Effector CD8-positive, alpha-beta T cell (primary cell): ENCODE data around the gene KLHL22.

Source experiments
- DNase-seq: peaks from one replicate; lab custom pipeline; 2025; lab: John Stamatoyannopoulos, UW

The KLHL22 gene

GRCh38 chr22:20432244-20432686, 63.3 kb downstream of the KLHL22 start:
- DNase-seq = no peak

DNA sequence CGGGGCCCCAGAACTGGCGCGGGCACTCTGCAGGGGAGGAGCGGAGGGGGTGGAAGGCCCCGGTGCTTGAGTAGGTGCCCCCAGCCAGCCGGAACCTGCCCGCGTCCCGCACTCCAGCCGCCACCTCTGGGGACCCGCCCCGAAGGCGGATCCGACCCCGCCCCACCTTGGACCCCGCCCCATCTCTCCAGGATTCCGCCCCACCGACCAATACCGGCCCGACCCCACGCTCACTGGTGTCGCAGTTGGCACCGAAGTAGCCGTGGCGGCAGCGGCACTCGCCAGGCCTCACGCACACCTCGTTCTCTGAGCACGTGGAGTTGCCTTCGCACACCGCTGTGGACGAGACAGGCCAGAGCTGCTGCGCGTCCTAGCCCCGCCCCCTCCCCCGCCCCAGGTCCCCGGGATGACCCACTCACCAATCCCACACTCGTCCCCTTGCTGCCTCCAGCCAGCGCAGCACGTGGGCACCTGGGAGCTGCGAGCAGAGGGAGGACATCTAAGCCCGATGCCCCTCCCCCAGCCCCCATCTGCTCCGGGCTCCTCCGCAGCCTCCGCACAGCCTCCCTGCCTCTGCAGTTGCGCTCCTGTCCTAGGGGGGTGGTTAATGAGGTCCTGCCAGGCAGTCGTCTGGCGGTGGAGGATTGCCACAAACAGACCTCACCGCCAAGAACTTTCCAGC, 63.9 kb downstream of the KLHL22 start:
- DNase-seq = no peak

GRCh38 chr22:20430720-20431510, 64.7 kb downstream of the KLHL22 start:
- DNase-seq = no peak

DNA sequence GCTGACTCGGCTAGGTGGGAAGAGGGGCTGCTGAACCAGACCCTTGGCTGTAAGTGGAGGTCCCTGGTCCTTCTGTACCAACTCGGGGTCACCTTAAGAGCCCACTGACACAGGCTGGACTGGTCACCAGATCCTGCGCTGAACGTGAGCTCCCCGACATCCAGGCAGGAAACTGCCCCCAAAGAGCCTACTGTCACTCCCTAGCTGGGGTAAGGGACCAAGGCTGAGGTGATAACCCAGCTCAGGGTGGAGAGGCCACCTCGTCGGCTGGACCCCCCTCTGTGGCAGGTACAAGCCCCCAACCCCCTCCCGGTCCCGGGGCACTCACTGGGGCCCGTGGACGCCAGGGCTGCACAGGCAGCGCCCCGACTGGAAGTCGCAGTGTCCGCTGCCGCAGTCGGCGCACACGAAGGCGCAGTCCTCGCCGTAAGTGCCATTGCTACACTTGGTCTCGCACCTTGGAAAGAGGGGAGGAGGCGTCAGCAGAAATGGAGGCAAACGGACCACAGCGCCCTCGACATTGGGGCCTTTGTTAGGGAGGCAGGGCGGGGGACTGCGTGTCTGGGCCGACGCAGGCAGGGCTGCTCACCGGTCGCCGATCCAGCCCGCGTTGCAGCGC, 65.4 kb downstream of the KLHL22 start:
- no peak for DNase-seq

DNA sequence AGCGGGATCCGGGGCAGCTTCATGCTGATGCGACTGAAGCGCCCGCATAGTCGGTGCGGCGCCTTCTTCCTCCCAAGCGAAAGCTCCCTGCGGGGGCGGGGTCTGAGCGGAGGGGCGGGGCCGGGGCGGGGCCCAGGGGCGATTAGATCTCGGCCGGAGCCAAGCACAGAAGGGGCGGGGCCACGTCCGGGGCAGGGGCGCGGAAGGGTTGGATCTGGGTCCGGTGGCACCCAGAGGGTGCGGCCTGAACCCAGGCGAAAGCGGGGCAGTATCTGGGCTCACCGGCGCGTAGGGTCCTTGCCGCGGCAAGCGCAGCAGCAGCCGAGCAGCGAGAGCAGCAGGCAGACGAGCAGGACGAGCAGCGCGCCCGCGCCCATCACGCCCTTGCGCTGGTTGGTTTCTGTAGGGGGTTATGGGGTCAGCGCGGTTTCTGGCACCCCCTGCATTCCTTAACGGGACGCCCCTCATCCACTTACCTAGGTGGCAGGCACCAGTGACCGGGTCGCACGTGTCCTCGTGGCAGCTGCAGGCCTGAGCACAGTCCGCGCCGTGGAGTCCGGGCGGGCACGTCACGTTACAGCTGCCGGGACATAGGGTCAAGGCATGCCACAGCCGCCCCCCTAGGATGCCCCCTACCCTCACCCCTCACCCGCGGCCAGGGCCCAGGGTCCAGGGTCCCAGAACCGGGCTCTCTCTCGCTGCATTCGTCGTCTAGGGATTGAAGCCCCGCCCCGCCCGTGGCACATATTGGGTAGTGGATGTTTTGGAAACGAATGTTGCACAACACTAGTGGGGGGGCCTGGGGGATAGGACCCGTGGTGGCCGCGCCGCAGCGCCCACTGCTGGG, 66.1 kb downstream of the KLHL22 start:
- DNase-seq = peak; percentile 80

GRCh38 chr22:20428496-20429253, 66.9 kb downstream of the KLHL22 start:
- no peak for DNase-seq

- no peak for DNase-seq
Observed at GRCh38 chr22:20427945-20428417, 67.6 kb downstream of the KLHL22 start.

GRCh38 chr22:20427104-20427944, 68.3 kb downstream of the KLHL22 start:
- DNase-seq = no peak

- DNase-seq = no peak
Observed at GRCh38 chr22:20426259-20426615, 69.4 kb downstream of the KLHL22 start.

DNA sequence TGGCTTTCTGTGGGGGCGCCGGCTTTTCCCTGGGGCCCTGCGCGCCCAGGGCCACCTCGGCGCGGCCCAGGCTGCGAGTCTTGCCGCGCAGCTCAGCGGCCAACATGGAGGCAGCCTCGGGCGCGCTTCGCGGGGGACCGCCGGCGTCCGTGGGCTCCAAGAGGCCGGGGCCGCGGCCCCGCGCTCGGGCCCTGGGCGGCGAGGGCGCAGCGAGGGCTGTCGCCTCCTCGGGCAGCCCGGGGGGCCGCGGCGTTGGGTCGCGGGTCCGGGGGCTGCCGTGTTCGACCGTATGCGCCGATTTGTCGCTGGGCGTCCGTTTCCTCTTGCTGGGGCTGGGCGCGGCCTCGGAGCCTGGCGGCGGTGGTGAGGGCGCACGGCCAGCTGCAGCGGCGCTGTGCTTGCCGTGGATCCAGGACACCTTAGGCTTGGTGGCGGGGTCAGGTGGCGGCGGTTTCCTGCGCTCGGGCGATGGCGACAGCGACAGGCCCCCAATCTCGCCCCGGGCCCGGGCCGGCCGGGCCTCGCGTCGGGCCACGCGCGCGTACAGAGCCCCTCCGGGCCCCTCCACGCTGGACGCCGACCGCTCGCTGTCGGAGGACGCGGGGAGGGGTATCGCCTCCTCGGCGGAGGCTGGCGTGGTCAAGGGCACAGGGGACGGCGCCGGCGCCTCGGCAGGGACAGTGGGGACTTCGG, 69.9 kb downstream of the KLHL22 start:
- DNase-seq = no peak

- DNase-seq = no peak
Observed at GRCh38 chr22:20424932-20425565, 70.5 kb downstream of the KLHL22 start.

DNA sequence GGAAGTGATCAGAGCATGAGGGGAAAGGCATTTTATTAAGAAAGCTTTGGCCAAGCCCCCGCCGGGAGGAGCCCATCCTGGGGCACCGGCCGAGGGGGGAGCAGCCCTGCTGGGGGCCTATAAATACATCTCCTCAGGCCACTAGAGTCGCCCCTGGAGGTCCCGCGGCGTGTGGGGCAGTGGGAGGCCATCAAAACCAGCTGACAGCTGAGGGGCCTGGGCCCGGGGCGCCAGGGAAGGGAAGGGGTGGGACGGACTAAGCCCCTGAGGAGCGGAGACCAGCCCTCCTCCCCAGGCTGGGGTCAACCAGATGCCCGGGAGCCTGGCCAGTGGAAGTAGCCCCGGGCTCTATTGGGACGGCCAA, 71.0 kb downstream of the KLHL22 start:
- DNase-seq = no peak

- DNase-seq = no peak
Observed at GRCh38 chr22:20423906-20424551, 71.6 kb downstream of the KLHL22 start.

DNA sequence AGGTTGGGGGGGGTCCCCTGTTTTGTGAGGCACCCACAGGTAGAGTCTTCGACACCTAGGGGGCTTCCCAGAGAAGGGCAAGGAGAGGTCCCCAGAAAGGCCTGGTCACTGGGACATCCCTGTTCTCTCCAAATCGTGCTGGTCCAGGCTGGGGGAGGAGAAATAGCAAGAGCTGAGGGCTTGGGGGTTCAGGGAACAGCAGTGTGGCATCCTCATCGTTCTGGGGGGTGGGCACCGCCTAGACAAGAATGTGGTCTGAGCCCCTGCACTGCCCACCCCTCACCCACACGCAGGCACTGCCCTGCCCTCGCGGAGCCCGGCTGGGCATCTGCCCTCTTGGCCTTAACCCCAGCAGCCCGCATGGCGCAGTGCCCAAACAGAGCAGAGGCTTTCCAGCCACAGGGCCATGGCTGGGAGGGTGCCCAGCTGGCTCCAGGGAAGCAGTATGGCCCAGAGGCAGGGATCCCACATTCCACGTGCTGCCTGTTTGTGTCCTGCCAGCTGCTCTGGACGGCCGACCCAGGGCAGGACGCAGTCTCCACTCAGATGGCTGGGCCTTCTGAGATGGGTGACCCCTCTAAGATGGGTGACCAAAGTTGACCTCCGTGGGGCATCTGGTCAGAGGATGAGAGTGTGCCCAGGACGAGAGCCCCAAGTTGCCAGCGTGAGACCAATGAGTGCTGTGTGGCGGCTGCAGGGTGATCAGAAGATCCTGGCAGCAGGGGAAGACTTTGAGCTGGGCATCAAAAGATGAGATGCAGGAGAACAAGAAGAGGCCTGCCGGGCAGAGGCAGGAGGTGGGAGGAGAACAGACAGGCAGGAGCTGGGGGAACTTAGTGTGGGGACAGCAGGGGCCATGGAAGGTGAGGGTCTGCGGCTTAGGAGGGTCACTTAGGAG, 72.3 kb downstream of the KLHL22 start:
- no peak for DNase-seq

DNA sequence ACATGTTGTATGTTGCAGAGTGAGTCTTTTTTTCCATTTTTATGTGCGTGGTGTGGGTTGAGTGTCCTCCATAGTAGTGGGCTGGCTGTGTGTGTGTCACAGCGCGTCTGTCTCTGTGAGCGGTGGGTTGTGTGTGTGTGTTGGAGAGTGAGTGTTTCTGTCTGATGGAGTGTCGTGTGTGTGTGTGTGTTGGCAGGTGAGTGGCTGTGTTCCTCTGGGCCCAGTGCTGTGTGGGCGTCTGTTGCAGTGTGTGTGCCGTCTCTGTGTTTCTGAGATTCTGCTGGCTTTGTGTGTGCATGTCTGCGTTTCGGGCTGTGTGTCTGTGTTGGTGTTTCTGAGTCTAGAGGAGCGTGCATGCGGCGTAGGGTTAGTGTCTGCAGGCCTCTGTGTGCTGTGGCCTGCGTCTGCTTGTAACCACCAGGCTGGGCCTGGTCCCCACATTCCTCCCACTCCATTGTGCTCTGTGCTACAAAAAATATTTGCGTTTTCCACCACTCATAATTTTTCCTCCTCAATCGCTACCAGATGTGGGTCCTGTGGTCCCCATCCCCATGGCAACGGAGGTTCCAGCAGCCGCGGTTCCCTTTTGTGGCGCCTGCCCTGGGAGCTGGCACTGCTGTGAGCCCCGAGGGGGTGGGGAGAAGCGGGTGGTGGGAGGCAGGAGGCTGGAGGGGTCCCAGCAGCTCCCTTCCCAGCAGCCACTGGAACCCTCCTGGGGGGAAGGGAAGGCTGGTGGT, 73.2 kb downstream of the KLHL22 start:
- DNase-seq = no peak

DNA sequence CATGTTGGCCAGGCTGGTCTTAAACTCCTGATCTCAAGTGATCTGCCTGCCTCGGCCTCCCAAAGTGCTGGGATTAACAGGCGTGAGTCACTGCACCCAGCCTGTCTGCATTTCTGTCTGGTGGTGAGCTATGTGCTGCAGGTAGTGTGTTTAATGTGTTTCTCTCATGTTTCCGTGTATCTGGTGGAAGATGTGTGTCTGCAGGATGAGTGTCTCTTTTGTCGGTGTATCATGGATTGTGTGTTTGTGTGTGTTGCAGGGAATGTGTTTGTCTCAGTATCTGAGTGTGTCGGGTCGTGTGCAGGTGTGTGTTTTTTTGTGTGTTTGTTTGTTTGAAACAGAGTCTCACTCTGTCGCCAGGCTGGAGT, 74.1 kb downstream of the KLHL22 start:
- no peak for DNase-seq
